Measurements from ENCODE around the gene PRKAG2.

Gene PRKAG2

GRCh38 chr7:151686826-151687225 is 190.1 kb downstream of the PRKAG2 start:
- DNase-seq (ENCODE audit: low spot score) = no peak
- peak overlapping the region; percentile 85 to 91 for H3K27ac ChIP-seq
- no peak overlapping the region for H3K4me3 ChIP-seq
- TF ChIP-seq, protein P1, sequence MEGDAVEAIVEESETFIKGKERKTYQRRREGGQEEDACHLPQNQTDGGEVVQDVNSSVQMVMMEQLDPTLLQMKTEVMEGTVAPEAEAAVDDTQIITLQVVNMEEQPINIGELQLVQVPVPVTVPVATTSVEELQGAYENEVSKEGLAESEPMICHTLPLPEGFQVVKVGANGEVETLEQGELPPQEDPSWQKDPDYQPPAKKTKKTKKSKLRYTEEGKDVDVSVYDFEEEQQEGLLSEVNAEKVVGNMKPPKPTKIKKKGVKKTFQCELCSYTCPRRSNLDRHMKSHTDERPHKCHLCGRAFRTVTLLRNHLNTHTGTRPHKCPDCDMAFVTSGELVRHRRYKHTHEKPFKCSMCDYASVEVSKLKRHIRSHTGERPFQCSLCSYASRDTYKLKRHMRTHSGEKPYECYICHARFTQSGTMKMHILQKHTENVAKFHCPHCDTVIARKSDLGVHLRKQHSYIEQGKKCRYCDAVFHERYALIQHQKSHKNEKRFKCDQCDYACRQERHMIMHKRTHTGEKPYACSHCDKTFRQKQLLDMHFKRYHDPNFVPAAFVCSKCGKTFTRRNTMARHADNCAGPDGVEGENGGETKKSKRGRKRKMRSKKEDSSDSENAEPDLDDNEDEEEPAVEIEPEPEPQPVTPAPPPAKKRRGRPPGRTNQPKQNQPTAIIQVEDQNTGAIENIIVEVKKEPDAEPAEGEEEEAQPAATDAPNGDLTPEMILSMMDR (IDR thresholded peaks at IDR 0.05) = no peak

DNA sequence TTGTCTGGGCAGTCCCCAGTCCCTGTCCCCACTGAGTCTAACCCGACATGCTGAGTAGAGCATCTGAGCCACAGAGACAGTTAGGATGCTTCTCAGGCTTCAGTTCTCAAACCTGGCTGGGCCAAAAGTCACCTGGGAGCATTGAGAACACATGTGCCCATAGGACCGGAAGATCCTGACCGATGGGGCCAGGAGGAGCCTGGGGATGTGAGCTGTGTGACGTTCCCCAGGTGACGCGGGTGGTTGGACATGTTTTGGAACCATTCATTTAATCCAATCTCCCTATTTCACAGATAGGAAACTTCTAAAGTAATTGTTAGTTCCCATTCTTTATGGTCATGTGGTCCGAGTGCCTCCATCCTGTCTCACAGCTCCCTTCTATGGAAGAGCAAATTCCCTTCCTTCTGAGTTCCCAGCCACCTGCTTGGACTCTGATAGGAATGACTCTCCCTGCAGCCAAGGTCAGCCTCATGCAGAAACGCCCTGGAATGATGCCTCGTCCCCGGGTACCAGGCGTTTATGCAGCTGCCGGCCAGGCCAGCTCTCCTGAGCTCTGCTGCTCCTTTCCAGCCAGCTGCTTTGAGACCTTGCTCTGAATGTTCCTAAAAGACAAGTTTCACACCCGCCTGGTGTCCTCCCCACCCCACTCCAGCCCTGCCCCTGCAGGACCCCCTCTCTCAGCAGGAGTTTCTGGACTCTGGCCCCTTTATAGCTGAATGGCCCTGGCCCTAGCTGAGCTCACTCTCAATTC is 190.7 kb downstream of the PRKAG2 start:
- peak overlapping the region; percentile 85 to 91 for H3K27ac ChIP-seq
- no peak for DNase-seq (ENCODE audit: low spot score)
- TF ChIP-seq, protein P1 (IDR thresholded peaks at IDR 0.05) = no peak

GRCh38 chr7:151684408-151685175 is 192.3 kb downstream of the PRKAG2 start:
- H3K4me3 ChIP-seq = no peak overlapping the region
- TF ChIP-seq, protein P1 (IDR thresholded peaks at IDR 0.05) = no peak
- no peak for DNase-seq (ENCODE audit: low spot score)
- peak overlapping the region in 1 of 2 donors; percentile 38 for H3K27ac ChIP-seq

More for the DNA sequence above, 190.7 kb downstream of the PRKAG2 start:
- no peak overlapping the region for H3K4me3 ChIP-seq

DNA sequence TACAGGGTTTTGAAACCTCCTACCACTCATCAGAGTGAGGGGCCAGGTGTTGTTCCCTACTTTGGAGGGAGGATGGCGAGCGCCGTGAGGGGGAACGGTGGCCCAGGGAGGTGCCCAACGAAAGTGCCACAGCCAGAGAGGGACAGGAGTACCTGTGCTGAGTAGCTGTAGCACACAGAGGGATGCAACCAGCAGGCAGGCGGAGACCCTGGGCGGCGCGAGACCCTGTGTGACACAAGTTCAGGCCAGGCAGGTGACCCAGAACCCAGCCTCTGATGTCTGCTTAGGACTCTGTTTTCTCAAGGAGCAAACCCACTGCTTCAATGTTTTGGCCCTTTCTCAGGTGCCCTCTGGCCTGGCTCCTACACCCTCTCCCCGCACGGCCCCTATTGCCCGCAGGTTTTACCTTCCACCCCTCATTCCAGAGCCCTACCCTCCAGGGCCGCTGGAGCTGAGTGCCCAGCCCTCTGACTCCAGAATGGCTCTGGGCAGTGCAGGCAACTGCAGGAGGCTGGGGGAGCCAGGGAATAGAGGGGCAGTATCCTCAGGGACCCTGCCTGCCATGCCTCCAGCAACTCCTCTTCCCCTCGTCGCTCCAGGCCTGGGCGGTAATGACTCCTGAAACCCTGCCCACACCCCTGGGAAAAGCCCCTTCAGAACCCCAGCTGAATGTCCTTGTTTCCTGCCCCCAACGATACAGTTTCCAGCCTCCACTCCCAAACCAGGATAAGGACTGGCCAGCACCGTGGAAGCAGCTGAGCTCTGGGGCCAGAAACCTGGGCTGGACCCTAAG is 193.1 kb downstream of the PRKAG2 start:
- TF ChIP-seq, protein P1 (IDR thresholded peaks at IDR 0.05) = no peak
- Histone ChIP-seq H3K4me3 (no peak overlapping the region), H3K27ac (peak overlapping the region in 1 of 2 donors; percentile 38)
- no peak for DNase-seq (ENCODE audit: low spot score)

DNA sequence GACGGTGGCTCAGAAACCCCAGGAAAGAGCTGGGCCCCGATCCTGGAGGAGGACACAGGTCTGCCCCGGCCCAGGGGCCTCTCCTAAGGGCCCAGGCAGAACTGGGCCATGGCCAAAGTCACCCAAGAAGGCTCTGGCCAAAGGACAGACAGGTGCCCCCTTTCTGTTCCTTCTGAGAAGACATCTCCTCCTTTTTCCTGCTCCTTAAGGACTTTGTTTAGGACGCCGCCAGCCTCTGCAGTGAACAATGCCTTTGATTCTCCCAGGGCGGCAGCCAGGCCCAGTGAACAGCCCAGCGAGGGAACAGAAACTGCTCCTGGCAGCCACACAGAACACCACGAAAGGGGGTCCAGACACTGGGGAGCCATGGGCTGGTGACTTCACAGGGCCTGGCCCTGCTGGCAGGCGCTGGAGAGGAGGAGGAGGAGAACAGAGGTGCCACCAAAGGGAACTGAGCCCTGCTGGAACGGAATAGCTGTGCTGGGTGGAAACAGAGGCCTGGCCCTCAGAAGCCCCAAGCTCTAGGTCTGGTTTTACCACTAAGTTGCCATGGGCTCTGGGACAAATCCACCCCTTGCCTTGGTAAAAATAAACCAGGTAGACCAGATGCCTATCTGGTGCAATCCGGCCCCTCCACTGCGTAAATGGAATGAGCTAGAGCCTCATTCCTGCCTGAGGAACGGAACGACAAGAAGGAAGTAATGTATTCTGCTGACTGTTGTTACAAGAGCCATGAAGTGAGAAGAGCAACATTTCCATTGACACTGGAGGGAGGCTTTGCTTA is 193.9 kb downstream of the PRKAG2 start:
- TF ChIP-seq, protein P1 (IDR thresholded peaks at IDR 0.05) = no peak
- no peak overlapping the region for H3K4me3 ChIP-seq
- no peak for DNase-seq (ENCODE audit: low spot score)
- peak overlapping the region in 1 of 2 donors; percentile 32 for H3K27ac ChIP-seq

GRCh38 chr7:151681726-151682125 is 195.2 kb downstream of the PRKAG2 start:
- Histone ChIP-seq H3K27ac (peak overlapping the region in 1 of 2 donors; percentile 94), H3K4me3 (no peak overlapping the region)
- DNase-seq (ENCODE audit: low spot score) = no peak
- TF ChIP-seq, protein P1 (IDR thresholded peaks at IDR 0.05) = no peak

All from coronary artery (tissue), 2 donors.